DMS153 treated with DMSO at 0.1 percent for 48 hours (cell line): ENCODE measurements around the gene TRPM3.
"Not testable (repeated sequence)": the region's sequence is repeated elsewhere in the genome, so short reads cannot be mapped to it uniquely, and the experiment has no call there.

Experiments used
- DNase-seq: peaks from one replicate; lab custom pipeline; 2025; ENCODE audit not compliant: unreplicated experiment; lab: John Stamatoyannopoulos, UW

Gene TRPM3

DNA sequence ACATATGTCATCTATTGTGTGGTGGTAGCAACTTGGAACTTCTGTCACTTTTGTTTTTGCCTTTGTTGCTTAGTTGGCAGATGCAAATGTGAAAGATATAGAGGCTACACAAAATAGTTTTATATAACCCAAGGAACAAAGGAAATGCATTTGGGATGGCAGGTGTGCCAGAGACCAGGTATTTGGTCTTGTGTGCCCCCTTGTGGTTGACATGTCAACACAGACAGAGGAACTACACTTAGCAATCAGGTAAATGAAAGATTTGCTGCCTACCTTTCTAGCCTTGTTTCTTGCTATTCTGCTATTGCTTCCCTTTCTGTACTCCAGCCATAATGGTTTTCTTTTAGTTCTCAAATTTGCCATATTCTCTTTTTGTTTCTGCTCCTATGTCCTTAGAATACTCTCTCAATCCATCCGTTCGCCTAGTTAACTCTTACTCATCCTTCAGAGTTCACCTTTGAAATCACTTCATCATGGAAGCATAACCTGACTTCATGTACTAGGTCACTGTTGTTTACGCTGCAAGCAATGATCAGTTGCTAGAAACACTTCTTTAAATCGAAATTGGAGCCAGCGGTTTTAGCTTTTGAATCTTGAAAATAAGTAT, 119.5 kb downstream of the TRPM3 start:
- peak; percentile 7 for DNase-seq

DNA sequence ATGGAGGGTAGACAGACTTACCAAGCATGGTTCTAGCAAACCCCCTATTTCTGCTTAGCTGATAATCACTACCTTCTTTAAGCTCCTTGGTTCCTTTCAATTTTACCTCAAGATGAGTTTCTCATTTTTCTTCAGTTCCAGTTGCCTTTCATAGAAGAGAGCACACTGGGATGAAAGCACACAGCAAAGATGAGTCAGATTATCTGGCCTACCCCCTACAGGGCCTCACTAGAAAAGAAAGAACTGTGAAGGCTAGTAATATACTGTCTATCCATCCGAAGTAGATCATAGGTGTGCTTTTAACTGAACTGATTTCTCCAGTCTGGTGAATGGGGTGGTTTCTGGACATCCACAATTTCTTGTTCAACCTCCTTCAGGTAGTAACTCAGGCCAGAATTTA, 122.5 kb downstream of the TRPM3 start:
- DNase-seq: no peak

DNA sequence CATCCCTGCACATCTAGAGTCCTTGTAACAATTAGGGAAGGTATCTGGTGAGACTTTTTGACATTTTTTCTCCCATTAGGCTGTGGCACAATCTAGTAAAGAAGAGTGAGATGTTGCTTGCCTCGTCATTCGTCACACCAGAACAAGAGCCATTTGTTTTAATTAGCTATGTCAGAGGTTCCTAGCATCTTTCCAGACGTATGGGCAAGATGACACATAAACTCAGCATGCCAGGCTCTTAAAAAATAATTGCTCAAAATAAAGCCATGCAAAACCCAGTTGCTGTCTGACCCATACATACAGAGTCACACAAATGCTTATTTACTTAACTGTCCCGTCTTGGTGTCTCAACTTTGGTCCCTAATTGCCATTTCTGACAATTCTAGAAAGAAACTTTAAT, 125.9 kb downstream of the TRPM3 start:
- no peak for DNase-seq

DNA sequence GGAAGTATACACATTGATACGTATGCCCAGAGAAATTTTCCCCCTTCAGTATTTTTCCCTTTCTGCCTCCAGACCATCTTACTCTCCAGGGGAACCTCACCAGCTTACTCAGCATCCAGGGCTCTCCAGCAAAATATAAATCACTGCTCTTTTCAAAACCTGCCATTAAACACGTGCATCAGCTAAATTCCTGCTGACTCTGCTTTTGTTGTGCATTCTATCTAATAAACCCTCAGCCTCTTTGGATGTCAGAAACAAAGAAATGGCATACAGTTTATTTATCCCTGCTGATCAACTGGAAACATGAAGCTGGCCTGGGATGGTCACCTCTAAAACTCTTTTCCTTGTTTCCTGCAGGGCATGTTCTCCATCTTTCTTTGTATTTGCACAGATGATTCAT, 126.8 kb downstream of the TRPM3 start:
- no peak for DNase-seq

DNA sequence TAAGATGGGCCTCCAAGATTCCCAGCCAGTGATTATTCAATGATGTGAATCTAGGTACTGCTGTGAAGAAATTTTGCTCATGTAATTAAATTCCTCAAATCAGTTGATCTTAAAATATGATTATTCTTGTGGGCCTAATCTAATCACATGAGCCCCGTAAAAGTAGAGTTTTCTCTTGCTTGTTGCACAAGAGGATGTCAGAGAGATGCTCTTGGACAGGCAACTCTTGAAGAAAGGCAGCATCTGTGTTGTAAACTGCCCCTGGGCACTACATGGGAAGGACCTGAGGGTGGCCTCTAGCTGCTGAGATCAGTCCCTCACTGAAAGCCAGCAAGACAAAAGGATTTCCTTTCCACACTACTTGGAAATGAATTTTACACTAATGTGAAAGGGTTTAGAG, 132.9 kb downstream of the TRPM3 start:
- no peak for DNase-seq

DNA sequence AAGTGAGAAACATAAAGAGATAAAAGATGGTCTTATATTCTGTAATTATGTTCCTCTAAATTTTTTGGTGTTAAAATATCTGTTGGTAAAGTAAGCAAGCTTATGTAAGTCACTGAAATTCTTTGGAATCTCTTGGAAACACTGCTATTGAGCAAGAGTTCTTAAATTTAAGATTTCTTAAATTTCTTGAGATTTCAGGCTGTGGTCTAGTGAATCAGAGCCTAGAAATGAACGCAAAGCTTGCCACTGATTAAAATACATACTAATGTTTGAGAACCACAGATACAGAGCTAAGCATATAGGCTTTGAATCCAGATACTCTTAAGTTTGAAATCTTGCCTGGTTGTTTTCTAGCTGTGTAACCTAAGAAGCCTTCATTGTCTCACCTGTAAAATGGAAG, 133.4 kb downstream of the TRPM3 start:
- DNase-seq: no peak

DNA sequence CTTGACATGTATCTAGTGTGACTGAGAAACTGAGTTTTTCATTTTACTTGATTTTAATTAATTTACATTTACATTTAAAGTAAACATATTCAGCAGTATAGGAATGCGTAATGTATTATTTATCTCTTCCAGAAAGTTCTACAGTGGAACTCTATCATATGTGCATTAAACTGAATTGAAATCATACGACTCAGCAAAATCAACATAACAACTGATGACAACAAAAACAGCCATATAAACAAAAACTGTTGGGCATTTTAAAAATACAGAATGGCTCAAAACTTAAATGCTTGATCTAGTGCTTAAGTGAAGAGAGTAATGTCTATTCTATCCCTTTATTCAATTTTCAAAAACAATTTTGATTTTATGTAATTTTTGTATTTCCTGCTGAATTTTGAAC, 134.4 kb downstream of the TRPM3 start:
- no peak for DNase-seq

DNA sequence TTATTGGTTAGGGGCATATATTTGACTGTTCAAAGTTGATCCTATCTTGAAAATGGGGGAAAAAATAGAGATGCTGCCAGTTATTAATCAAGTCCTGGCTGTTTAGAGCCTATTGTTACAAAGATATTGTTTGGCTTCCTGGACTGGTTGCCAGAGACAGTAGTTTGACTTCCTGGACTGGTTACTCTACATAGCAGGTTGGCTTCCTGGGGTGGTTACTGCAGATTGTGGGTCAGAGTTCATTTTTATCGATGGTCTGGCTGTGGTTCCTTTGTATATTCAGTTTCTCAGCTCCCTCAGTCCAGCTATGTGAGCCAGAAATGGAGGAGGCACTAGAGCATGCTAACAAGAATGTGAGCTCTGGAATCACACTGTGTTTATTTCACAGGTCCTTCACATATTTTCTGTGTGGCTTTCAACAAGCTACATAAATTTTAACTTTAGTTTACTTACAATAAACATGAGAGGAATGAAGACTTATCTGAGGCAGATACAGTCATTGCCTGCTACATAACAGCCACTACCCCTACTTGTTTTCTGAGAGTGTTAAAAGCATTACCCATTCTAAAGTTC, 137.6 kb downstream of the TRPM3 start:
- no peak for DNase-seq

DNA sequence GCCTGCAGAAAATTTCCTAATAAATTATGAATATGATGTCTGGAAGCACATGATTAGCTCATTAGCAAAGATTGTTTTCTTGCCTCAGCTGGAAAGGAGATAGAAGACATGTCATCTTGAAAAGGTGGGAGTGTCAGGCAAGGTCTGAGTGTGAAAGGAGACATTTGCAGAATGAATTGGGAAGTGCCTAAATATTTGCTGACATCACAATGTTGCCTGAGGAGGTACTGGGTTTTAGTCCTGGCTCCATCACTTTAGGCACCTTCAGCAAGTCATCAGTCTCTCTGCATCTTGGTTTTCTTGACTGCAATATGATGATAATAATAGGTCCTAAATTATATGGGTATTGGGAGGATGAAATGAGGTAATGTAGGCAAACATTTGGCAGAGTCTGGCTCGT, 140.1 kb downstream of the TRPM3 start:
- DNase-seq: no peak

DNA sequence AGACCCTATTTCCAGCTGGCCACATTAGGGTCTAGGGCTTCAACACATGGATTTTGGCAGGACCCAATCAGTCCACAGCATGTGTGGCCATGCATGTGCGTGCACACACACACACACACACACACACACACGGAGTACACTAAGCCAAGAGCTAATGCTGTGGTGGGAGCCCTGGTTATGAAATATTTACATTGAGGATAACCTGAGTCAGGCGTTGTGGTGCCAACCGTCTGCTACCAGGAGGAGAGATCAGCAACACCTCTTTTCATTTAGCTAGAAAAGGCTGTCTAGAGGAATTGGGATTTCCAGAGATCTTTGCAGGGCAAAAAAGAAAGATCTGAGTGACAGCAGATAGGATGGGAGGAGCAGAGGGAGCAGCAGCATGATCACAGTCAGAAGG, 141.5 kb downstream of the TRPM3 start:
- no peak for DNase-seq

DNA sequence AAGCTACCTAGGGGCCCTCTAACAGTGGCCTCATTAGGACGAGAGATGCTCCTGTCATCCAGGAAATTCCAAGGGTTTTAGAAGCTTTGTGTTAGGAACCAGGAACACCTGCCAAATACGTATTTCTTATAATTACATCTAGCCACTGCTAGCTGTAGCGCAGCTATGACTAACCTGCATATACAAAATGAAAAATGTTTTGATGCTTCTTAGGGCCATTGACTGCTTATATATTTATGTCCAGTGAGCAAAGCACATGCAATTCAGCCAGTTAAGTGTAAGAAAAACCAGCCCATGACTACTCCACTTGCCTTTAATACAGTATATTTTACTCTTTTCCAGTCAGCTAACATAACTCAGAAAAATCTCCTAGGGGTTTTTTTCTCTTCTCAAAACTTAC, 143.3 kb downstream of the TRPM3 start:
- DNase-seq: no peak

DNA sequence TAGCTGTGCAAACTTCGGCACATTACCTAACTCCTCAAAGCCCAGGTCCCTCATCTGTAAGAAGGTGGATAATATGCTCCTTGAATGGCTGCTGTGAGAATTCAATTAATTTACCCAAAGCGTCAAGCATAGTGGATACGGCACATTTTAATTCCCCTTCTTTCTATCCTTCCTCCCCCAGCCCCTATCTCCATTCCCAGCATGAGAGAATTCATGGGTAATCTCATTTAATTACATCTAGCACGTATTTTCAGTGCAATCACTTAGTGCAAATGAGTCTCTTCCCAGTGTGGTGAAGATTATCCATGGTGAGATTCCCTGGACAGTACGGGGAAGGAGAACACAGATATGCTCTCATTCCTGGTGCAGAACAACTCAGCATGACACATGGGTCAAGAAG, 145.6 kb downstream of the TRPM3 start:
- no peak for DNase-seq

DNA sequence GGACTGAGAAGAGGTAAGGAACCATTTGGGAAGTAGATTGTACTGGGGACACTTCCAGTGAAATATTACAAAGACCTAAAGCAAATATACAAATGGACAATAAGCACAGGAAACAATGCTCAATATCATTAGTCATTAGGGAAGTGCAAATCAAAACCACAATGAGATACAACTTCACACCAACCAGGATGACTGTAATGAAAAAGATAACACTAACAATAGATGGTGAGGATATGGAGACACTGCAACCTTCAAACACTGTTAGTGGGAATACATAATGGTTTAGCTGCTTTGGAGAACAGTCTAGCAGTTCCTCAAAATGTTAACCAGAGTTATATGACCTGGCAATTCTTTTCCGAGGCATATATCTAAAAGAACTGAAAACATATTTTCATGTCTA, 149.7 kb downstream of the TRPM3 start:
- no peak for DNase-seq

DNA sequence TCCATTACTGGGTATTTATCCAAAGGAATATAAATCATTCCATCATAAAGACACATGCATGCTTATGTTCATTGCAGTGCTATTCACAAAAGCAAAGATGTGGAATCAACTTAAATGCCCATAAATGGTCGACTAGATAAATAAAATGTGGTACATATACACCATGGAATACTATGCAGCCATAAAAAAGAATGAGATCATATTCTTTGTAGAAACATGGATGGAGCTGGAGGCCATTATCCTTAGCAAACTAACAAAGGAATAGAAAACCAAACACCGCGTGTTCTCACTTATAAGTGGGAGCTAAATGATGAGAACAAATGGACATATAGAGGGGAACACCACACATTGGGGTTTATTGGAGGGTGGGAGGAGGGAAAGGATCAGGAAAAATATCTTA, 155.0 kb downstream of the TRPM3 start:
- not testable (repeated sequence) for DNase-seq

DNA sequence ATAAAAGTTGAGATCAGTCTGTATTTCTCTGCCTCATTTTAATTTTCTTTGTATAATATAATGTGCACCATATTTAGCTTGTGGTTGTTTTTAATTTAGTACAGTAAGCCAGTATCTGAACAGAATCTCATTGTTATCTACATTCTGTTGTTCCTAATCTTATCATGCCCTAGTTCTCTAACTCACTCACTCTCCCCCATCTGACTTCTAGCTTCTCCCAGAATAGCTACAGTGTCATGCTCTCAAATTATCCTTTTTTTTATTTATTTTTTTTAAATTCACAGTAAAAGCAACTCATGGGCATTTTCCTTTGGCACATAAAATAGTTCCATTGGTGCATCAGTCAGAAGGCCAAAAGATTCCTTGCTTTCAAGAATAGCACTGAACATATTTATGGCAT, 156.6 kb downstream of the TRPM3 start:
- no peak for DNase-seq

DNA sequence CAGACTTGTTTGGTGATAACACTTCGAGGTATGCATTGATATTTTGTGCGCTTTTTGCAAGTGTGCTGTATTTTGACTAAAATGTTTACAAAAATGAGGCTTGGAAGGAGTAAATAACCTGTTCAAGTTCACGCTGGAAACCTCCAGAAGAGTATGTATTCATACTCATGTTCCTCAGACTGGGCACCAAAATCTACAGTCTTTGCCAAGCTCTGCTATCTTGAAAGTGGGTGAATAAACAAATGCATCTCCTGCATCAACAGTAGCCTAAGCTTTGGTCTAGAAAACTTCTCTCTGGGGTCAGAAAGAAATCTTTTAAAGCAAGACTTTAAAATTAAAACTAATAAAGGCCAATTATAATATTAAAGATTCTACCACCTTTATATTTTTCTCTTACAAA, 157.9 kb downstream of the TRPM3 start:
- DNase-seq: no peak

DNA sequence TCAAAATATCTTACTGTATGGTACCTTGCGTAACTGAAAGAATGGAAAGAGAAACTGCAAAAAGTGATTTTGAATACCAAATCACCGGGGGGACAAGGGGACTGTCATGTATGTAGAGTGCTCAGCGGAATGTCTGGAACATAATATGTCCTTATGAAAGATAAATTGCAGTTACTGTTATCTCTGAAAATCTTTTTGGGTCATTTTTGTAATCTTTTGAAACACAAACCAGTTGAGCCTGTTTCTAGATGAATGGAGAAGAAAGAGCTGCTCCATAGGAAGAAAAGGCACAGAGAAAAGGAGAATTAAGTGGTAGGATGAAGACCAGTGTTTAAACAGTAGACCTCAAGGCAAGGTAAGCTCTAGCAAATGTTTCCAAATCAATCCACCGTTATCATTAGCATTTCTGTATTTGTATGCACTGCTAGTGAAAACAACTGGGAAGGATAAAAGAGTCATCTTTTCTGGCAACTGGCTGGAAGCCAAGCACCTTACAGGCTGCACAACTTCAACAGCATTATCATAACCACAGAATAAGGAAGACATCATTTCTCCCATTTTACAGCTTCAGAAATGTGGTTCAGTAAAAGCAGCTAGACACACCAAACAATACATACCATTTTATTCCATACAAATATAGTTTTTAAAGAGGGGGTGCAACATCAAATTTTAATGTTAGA, 158.5 kb downstream of the TRPM3 start:
- no peak for DNase-seq

DNA sequence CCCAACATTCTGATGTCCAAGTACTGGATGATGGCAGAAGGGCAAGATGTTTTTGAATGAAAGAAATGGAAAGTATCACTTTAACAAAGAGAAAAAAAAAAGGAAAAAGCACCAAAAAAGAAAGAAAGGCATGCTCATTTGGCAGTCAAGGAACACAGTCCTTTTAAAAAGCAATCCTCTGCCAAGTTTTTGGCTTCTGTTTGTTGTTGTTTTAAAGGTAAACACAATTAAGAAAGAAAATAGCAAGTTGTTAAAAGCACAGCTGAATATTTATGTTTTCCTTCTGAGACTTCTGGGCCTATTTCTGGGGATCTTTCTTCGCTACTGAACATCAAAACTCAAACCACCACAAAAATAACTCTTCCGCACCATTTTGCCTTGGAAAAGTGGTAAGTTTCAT, 162.1 kb downstream of the TRPM3 start:
- no peak for DNase-seq

DNA sequence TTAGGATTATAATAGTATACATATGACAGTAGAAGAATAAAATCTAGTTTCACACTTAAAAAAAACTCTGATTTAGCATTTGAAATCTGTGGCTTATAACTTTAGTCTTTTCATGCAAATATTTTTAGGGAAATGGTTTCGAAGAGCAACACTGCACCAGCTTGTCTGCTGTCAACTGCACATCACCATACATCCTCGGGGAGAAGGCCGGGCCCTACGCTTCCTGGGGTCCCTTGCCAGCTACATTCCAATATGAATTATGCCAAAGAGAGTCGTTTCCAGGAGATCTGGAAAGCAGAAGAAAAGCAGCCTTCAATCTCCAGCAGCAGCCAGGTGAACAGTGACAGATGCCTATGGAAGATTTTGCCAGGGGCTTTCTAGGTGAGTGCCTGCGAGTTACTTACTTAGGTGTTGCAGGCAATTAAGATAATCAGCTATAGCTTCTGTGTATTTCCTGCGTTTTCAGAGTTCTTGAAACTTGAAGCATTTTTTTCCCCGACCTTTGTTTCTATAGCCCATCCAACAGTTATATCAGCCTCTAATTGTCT, 166.8 kb downstream of the TRPM3 start:
- no peak for DNase-seq

DNA sequence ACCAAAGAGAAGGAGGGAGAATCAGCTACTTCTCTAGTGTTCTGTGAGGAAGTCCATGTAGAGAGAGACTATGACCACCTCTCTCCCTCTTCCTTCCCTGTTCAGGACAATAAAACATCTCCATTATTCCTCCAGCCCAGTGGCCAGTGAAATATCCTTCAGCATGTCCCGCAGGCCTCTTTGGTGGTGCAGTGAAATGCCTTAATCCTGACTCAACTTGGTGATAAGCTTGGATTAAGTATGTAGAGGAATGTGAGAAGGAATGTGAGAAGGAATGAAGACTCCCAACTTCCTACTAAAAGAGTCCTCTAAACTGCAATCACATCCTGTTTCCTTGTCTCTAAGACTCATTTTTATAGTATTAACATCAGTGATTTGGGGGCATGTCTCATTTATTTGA, 167.3 kb downstream of the TRPM3 start:
- DNase-seq: no peak

DNA sequence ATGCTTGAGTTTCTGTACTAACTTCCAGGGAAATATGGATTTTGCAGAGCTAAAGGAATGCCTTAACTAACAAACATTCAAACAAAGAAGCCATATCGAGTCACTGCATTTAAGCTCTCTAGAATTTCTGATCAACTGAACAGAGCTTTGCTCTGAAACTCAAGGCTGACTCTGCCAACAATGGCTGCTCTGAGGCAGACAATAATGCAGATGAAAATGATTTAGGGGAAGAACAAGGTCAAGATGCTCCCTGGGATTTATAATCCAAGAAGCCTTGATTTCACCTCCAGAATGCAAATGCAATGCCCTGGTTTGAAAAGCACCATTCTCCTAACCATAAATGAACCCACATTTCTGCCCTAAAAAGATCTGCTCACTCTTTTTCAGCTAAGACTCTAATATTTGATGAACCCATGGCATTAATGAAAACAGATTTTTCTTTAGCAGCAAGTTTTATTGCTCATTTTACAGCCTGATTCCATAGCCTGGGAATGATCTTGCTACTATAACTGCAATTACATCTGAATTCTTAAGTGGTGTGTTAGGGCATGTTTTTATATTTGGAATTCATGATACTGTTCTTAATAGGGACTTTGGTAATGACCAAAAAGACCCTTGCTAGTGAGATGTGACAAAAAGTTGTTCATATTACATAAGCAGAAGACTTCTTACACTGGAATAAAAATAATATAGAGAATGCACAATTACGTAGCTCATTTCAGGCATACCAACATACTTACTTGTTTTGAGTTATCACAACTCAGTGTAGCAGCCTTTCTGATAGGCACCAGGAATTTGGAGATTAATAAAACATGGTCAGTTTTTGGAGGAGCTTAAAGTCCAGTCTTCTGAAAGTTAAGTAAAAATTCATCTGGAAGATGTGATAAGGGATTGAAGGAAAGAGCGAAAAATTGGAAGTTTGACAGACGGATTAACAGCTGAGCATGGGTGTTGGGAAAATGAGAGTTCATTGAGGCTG, 169.4 kb downstream of the TRPM3 start:
- no peak for DNase-seq
